GM19351 (cell line): ENCODE results near the gene RUVBL1.
"Not testable (repeated sequence)": the region's sequence is repeated elsewhere in the genome, so short reads cannot be mapped to it uniquely, and the experiment has no call there.

ENCODE experiments used
- ATAC-seq: cut with Tn5 transposase; IDR thresholded peaks from one replicate; pipeline ENCODE4 v1.9.1; 2021; ENCODE audit warnings: mild to moderate bottlenecking, moderate library complexity; ENCODE audit not compliant: unreplicated experiment

RUVBL1 gene

GRCh38 chr3:128123538-128124368 is at the start of gene RUVBL1:
Gene RUVBL1, minus strand, starts transcription at chr3:128123812. Its CDS starts 88 bp downstream, at chr3:128123724.
- peak; percentile 97 for ATAC-seq

GRCh38 chr3:128173200-128173599 is 49.6 kb upstream of the RUVBL1 start:
- ATAC-seq, result no peak

DNA sequence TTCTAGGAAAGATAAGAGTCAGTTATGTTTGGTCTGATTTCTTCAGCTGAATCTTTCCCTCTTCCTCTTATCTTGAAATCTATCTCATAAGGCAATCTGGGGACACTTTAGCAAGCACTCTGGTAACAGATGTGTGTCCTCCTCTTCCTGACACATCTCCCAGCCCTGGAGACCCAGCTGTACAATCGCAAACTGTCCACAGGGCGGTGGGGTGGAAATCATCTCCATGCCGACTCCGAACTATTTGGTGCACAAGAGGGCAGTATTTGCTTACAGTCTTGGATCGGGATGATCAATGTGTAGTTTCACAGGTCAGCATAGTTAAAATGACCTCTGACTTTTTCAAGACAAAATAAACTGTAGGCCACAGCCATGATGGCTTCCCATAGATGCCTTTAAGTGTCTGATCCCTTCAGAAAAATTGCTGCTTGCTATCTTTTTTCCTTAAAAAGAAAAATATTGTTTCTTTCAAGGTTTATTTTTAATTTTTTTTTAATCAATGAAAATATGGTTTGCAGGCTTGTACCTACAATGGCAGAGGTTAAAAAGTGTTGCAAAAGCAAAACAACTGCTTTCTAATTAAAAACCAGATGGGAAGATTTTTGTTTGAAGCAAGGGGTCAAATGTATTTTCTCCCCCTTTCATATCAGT is 47.4 kb upstream of the RUVBL1 start:
- ATAC-seq, result no peak

GRCh38 chr3:128168836-128169235 is 45.2 kb upstream of the RUVBL1 start:
- no peak for ATAC-seq

DNA sequence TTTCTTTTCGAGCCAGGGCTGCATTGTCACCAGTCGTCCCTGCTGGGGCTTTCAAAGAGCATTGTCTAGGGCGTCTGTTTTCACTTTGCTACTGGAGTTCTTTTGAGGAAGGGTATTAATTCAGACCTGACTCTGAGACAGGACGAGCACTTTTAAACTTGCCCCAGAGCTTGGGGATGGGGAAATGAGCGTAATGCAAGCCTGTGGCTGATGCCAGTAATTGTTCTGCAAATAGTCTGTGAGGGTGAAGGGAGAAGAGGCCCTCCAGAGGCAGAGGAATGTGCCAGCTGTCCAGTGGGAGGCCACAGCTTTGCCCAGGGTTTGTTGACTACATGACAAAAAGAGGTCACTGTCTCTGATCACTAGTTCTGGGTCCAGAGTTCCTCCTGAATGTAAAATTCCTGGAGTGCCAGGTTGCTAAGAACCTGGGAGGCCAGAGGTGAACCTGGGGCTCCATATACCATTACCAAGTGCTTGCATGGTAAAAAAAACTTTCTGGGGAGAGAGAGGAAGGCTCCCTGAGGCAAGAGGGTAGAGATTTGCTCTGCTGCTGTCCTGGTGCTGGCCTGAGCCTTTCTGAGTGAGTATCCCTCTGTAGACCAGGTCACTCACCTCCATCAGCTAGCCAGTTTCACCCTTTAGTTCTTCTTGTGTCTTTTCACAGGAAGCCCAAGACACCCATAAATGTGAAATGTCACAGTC is 44.5 kb upstream of the RUVBL1 start:
- no peak for ATAC-seq

DNA sequence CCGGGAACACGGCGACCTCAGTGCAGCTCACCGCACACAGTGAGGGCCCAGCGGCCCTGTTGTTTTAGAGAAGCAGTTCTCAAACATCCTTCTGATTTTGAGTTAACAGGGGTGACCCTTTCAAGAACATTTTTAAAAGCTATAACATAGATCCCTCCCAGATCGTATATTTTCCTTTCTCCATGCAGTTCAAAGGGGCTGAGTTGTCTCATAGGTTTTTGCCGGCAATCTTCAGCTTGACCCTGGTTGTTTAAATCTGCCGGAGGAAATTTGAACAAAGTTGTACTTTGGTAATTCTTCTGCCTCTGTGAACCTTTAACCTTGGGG is 44.0 kb upstream of the RUVBL1 start:
- ATAC-seq, result no peak

- no peak for ATAC-seq
Observed at GRCh38 chr3:128166971-128167453, 43.4 kb upstream of the RUVBL1 start.

GRCh38 chr3:128163432-128163831 is 39.8 kb upstream of the RUVBL1 start:
- ATAC-seq, result no peak

DNA sequence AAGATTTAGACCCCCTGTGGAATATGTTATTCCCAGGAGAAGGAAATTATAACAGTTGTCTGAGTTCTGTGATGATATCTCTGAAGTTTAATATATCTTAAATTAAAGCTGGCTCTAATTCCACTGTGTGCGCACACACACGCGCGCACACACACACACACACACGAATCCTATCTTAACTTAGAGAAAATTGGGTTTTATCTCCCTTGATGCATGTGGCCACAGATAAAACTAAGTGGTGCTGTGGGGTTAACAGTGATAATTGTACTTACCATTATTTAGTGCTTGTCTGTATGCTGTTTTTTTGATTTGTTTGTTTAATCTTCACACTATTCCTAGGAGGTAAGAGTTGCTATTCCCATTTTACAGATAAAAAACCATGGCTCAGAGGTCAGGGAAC is 37.0 kb upstream of the RUVBL1 start:
- ATAC-seq, result no peak

- ATAC-seq, result no peak
Observed at GRCh38 chr3:128155616-128156360, 32.2 kb upstream of the RUVBL1 start.

- ATAC-seq, result not testable (repeated sequence)
Observed at GRCh38 chr3:128154354-128154753, 30.7 kb upstream of the RUVBL1 start.

- peak; percentile 84 for ATAC-seq
Observed at GRCh38 chr3:128153156-128154041, 29.8 kb upstream of the RUVBL1 start, which contains the start of gene EEFSEC. Gene EEFSEC, plus strand, starts transcription at chr3:128153481. Its CDS starts 27 bp downstream, at chr3:128153508.

- ATAC-seq, result peak; percentile 39
Observed at GRCh38 chr3:128152419-128153155, 29.0 kb upstream of the RUVBL1 start.

DNA sequence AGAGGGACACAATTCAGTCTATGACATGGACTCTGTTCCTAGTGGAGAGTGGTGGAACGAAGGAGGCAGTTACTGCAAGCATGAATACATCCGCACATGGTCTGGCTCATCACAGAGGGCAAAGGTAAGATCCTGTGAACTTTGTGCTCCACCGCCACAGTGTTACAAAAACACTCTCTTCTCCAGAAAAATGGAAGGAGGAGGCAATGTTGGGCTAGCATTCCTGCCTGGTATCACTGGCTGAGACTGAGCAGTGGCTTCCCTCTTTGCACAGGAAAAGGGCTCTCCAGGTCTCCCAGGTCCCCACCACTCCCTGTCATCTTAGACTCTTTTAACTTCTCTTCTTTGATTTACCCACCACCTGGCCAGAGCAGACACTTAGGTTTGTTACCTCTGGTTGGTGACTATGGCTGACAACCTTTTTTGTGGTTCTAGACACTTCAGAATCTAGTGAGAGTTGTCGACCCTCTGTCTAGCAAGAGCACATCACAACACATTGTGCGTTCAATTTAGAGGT is 28.2 kb upstream of the RUVBL1 start:
- no peak for ATAC-seq

GRCh38 chr3:128149650-128150049 is 26.0 kb upstream of the RUVBL1 start:
- ATAC-seq, result no peak

- no peak for ATAC-seq
Observed at GRCh38 chr3:128146201-128146600, 22.6 kb upstream of the RUVBL1 start.

DNA sequence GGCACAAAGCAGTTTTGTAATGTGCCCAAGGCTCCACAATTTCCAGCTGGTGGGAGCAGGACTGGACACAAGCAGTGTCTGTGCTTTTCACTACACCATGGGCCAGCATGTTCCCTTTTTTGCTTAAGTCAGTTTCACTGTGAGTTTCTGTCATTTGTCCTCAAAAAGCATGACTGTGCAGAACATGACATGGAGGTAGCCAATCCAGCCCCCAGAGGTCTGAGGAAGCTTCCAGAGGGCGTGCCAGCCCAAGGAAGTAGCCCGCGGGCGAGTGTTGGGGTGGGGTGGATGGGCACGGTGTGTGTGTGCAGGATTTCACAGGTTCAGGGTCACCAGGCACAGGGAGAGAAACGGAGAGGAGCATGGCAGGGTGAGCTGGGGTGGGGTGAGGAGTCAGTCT is 21.7 kb upstream of the RUVBL1 start:
- no peak for ATAC-seq

GRCh38 chr3:128144512-128145187 is 21.0 kb upstream of the RUVBL1 start:
- ATAC-seq, result no peak
